ENCODE data around the gene PIAS4.

Gene PIAS4

DNA sequence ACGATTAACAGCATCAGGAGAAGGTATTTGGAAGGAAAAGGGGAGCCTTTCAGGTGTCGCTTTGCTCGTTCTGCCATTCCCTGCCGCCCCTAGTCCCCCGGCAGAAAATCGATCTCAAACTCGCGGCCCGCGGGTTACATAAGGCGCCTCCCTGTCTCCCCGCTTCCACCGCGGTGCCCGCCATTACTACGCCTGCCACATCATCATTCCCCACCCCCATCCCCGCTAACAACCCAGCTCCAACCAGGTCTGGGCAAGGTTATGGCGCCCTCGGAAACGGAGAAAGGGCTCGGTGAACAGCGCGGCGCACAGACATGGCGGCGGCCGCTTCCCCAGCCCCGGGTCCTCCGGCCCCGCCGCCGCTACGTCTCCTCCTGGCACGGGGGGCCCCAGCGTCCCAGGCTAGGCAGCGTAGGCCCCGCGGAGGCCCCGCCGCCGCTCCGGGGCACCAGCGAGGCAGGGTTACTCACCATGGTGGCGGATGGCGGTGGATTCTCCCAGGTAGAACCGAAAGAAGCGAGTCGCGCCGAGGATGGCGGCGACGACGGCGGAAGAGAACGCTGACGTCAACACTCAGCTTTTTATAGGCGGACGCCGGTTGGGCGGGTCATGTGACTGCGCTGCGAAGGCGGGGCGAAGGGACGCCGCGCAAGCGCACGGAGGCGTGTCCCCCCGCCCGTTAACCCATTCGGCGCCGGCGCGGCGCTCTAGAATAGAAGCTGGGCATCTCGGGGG, 22.5 kb upstream of the PIAS4 start, which contains the start of gene EEF2:
Gene EEF2 (minus strand): TSS at position 556 of the 735 bp plus-strand sequence. CDS start 83 bp downstream, at position 473.
- POLR2A ChIA-PET (ENCODE audit: low non-redundant PET) = interaction anchor here (0.5 to 2.1 kb wide), 5 partner anchors 15 to 787 kb away, joined by 3 to 15 read pairs (median 3); partner anchors contain the start of gene DAPK3
- DNase-seq (ENCODE audit: low spot score) = peak; percentile 97
- H3K27ac ChIP-seq = peak within 1 kb of the TSS; percentile 88
- CTCF ChIA-PET = interaction anchor here (0.6 to 0.7 kb wide), 2 partner anchors 133 to 155 kb away, joined by 3 read pairs; no protein-coding TSS in a partner anchor
- TF ChIP-seq, protein P1, sequence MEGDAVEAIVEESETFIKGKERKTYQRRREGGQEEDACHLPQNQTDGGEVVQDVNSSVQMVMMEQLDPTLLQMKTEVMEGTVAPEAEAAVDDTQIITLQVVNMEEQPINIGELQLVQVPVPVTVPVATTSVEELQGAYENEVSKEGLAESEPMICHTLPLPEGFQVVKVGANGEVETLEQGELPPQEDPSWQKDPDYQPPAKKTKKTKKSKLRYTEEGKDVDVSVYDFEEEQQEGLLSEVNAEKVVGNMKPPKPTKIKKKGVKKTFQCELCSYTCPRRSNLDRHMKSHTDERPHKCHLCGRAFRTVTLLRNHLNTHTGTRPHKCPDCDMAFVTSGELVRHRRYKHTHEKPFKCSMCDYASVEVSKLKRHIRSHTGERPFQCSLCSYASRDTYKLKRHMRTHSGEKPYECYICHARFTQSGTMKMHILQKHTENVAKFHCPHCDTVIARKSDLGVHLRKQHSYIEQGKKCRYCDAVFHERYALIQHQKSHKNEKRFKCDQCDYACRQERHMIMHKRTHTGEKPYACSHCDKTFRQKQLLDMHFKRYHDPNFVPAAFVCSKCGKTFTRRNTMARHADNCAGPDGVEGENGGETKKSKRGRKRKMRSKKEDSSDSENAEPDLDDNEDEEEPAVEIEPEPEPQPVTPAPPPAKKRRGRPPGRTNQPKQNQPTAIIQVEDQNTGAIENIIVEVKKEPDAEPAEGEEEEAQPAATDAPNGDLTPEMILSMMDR (conservative IDR thresholded peaks at IDR 0.05; ENCODE audit: low read depth) = no peak

DNA sequence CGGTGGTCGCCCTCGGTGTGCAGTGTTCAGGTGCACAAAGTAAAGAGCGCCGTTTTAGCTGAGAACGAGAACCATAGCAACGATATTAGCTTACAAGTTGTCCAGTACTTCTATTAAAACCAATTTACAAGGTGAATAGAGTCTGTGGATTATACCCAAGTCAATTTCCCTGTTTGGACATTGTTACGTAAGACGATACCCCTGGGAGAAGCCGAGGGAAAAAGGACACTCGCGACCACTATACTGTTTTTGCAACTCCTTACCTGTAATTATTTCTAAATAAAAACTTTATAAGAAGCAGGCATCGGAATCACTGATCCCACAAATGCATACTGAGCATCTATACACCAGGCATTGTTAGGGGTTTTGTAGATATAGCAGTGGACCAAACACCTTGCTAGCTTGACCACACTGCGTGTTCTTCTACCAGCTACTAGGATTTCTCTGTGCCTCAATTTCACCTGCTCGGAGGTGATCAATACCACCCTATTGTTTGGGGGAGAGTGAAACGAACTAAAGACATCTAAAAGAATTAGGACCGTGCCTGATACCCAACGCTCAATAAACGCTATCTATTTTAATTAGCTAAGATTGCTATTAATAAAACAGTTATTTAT, 21.8 kb upstream of the PIAS4 start:
- DNase-seq (ENCODE audit: low spot score) = no peak
- CTCF ChIA-PET = interaction anchor here (0.6 to 0.8 kb wide), 5 partner anchors 17 to 228 kb away, joined by 3 to 5 read pairs (median 3); no protein-coding TSS in a partner anchor

DNA sequence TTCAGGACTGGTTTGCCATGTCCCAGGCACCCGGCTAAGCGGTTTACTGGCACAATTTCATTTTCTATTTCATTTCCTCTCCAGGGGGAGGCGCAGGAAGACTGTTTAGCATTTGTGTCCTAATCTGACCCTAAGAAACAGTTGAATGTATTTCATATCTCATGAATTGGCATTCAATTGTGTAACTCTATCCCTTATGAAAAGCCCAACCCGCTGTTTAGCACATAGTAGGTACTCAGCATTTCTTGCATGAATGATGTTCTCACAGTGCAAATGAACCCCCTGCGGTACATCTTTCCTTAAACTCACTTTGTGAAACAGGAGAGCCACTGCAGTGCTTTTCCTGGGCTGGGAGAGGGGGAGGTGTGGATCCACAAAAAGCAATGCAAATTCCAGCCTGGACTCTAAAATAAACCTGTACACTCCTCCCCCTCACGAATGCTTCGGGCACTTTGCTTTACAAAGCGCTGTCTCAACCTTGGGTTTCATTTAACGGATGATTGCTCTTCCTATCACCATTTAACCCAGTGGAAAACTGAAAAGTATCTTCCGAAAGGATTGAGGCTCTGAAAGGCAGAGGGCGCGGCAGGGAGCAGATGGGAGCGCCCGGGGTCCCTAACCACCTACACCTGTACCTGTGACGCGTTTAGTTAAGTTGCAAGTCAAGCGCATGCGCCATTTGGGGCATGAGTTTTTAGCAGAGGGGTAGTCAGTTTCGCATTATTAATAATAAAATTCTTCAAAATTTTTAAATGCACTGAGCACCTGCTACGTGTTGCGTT, 21.1 kb upstream of the PIAS4 start:
- peak overlapping the region; percentile 88 for H3K27ac ChIP-seq
- CTCF ChIA-PET = interaction anchor here (0.6 to 0.8 kb wide), 3 partner anchors 17 to 227 kb away, joined by 3 to 5 read pairs (median 3); no protein-coding TSS in a partner anchor
- DNase-seq (ENCODE audit: low spot score) = peak; percentile 57
- TF ChIP-seq, protein P1 (conservative IDR thresholded peaks at IDR 0.05; ENCODE audit: low read depth) = peak; percentile 82
- POLR2A ChIA-PET (ENCODE audit: low non-redundant PET) = no interaction called here

More for the DNA sequence above, 21.8 kb upstream of the PIAS4 start:
- POLR2A ChIA-PET (ENCODE audit: low non-redundant PET) = interaction anchor here (0.6 to 2.1 kb wide), 3 partner anchors 16 to 788 kb away, joined by 3 to 15 read pairs (median 5); partner anchors contain the start of gene DAPK3
- TF ChIP-seq, protein P1 (conservative IDR thresholded peaks at IDR 0.05; ENCODE audit: low read depth) = no peak
- H3K27ac ChIP-seq = peak overlapping the region; percentile 87

DNA sequence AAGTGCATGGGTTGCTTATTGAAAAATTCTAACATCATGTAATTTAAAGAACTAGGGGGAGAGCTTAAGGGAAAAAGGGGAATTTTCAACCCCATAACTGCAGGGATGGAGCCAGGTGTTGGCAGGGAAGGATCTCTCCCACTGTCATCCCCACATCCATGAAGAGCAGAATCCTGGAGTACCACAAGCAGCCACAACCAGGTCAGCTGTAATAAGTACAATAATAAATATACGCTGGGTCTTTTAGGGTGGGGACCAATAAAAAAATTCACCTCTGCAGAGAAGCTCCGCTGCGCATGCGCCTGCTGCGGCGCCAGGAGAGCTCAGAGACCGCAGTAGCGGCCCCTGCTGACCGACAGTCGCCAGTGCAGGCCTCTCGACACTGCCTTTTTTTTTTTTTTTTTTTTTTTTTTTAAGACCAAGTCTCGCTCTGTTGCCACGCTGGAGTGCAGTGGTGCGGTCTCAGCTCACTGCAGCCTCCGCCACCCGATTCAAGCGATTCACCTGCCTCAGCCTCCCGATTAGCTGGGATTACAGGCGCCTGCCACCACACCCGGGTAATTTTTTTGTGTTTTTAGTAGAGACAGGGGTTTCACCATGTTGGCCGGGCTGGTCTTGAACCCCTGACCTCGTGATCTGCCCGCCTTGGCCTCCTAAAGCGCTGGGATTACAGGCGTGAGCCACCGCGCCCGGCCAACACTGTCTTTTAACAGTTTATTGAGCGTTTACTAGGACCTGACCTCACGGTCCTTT, 19.7 kb upstream of the PIAS4 start:
- ChIA-PET POLR2A (ENCODE audit: low non-redundant PET) (interaction anchor here (0.6 to 0.7 kb wide), 2 partner anchors 147 to 230 kb away, joined by 3 to 10 read pairs; no protein-coding TSS in a partner anchor), CTCF (interaction anchor here (0.5 to 1.3 kb wide), 15 partner anchors 9 to 757 kb away, joined by 3 to 6 read pairs (median 3); partner anchors contain the start of gene MRPL54)
- H3K27ac ChIP-seq = peak overlapping the region; percentile 88
- DNase-seq (ENCODE audit: low spot score) = peak; percentile 85
- TF ChIP-seq, protein P1 (conservative IDR thresholded peaks at IDR 0.05; ENCODE audit: low read depth) = peak; percentile 95

DNA sequence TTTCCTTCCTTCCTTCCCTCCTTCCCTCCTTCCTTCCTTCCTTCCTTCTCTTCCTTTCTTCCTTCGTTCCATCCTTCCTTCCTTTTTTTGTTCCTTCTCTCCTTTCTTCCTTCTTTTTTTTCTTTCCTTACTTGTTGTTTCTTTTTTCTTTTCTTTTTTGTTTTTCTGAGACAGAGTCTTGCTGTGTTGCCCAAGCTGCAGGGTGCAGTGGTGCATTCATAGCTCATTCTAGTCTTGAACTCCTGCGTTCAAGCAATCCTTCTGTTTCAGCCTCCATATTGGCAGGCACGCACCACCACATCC, 16.8 kb upstream of the PIAS4 start:
- ChIA-PET POLR2A (ENCODE audit: low non-redundant PET) (no interaction called here), CTCF (interaction anchor here (0.8 kb wide), 1 partner anchor 57 kb away, joined by 6 read pairs; no protein-coding TSS in a partner anchor)
- peak overlapping the region; percentile 88 for H3K27ac ChIP-seq
- no peak for DNase-seq (ENCODE audit: low spot score)
- TF ChIP-seq, protein P1 (conservative IDR thresholded peaks at IDR 0.05; ENCODE audit: low read depth) = no peak
